Pancreas (tissue), 10 donors: ENCODE results near the gene SURF1. TPM values are rescaled to one million over a fixed set of nuclear protein-coding genes. Genes with fewer than 3 reads are reported as not detected.
A peak's percentile ranks its signal among the peaks of the same experiment; 100 is the strongest.
"Not testable (repeated sequence)": the region's sequence is repeated elsewhere in the genome, so short reads cannot be mapped to it uniquely, and the experiment has no call there.

Experiments used
- ATAC-seq, 4 donors: fragments of 200-7000 bp; cut with Tn5 transposase; one replicate each; pipeline versions ENCODE4 v1.8.0 to v1.9.1; 2020; ENCODE audit warnings: mild to moderate bottlenecking in 4 of 4, moderate library complexity in 4 of 4
- DNase-seq, 6 donors: peaks; one replicate each; pipeline ENCODE4 v3.0.0-alpha.2; 2020
- FAIRE-seq: peaks from 2 replicates; lab custom pipeline; 2012; peaks lifted over from hg19 to GRCh38; lab: Jason Lieb, UNC
- H3K27ac ChIP-seq, 4 donors: fragments of 200-600 bp; sonication (generic); 1 replicate in 3 of 4; 2 replicates in 1 of 4; pipeline versions ENCODE4 v1.5.0 to v1.8.0; 2020
- H3K27me3 ChIP-seq, 4 donors: fragments of 200-600 bp; one replicate each; pipeline ENCODE4 v1.8.0; 2021
- H3K36me3 ChIP-seq, 3 donors: fragments of 200-600 bp; sonication (generic) in 1 of 3; one replicate each; pipeline versions ENCODE4 v1.5.0 to v1.8.0; 2020 to 2021
- H3K4me1 ChIP-seq, 3 donors: fragments of 200-600 bp; one replicate each; pipeline ENCODE4 v1.8.0; 2021
- H3K4me3 ChIP-seq, 4 donors: fragments of 200-600 bp; sonication (generic) in 2 of 4; one replicate each; pipeline versions ENCODE4 v1.5.0 to v1.8.0; 2020 to 2021
- H3K9me3 ChIP-seq, 4 donors: fragments of 200-600 bp; one replicate each; pipeline ENCODE4 v1.8.0; 2021
- CTCF ChIP-seq, 4 donors: fragments of 200-600 bp; sonication (generic) in 3 of 4; IDR thresholded peaks; one replicate each; pipeline versions ENCODE4 v1.5.0 to v1.8.0; 2021; ENCODE audit warnings: antibody characterized with exemption in 4 of 4
- WGBS, 2 donors: extraction: QIAGEN DNeasy Blood & Tissue Kit; methylation state at CpG; one replicate each; pipeline ENCODE4 v1.1.7; 2013; 5-methylcytosine and 5-hydroxymethylcytosine counted together
- intact Hi-C, 3 donors: fragments of 100-400 bp; cut with DNase I; formaldehyde crosslinking; loops; one replicate each; pipeline versions ENCODE4 v1.11.1 to v1.14.2; 2022
- polyA plus RNA-seq, 2 donors: library from polyadenylated mRNA; stranded (reverse); fragments of 200-250 nt; gene quantifications; one replicate each; pipeline ENCODE4 v1.2.3, GENCODE V29; 2013
- total RNA-seq, 6 donors: library from RNA; stranded (reverse); fragmentation: NEBNext Ultra II Directional in 4 of 6; extraction: Animal tissue kit (Norgen Biotek cat#: 25700) in 4 of 6; gene quantifications; one replicate each; pipeline versions ENCODE4 v1.2.1 to v1.2.4, GENCODE V29; 2021 to 2023
- donor health status: healthy with polysubstance abuse.
- donor health status: DM: no; HTN: no; CAD: no; lungs with moderate emphysema.
- donor health status: DM: no; HTN: no; CAD: no.
- donor health status: control.
- donor health status: control.
- donor health status: Bipolar disorder and iron deficiency.
- donor health status: DM: yes; HTN: yes; CAD: no.
- donor health status: DM: no; HTN: no; CAD: no.
- donor health status: DM: no; HTN: no; CAD: no.
- donor health status: DM: yes; HTN: yes; CAD: no.

Gene SURF1
- total and polyA plus RNA-seq, 8 donors = 33.6 to 73.9 (median 39.8) TPM

DNA sequence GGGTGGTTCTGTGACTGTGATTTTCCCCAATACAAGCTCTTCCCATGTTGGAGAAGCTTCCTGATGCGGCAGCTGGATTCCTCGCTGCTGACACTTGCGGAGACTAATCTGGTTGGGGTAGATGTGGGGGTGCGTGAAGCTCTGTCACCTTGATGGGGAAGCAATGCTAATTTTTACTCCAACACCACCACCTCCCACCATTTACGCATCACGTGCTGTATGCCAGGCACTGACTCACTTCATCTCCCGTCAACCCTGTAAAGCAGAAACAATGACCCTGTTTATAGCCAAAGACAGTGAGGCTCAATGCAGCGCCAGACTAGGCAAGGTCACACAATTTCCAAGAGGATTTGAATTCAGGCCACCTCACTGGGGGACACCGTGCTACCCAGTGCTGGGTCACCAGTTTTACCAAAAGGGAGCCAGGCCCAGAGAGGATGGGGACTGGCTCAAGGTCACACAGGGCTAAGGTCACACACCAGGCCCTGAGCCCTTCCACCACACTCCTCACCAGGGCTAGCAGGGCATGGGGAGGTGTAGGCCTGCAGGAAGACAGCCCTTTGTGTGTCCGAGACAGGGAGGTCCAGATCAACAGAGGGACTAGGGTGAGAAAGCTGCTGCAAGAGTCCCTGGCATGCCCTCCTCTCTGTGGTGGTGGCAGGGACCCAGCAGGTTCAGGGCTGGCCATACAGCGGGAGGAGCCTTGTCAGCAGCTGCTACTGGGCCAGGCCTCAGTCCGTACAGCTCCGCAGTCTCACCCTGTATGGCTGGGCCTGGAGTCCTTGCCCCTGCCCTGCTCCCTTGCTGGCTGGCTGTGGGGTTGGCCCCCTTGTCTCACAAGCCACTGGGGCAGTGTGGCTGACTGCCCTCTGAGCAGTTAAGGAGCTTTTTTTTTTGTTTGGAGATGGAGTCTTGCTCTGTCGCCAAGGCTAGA, 23.1 kb upstream of the SURF1 start:
- Histone ChIP-seq H3K4me3 (no peak overlapping the region), H3K36me3 (no peaks in the 10 kb centered on the region), H3K27ac (no peak overlapping the region), H3K4me1 (peaks cover 0 to 7% (median 3%) of the 10 kb centered on the region in 3 donors), H3K27me3 (no peaks in the 10 kb centered on the region), H3K9me3 (no peaks in the 10 kb centered on the region)
- TF ChIP-seq CTCF (IDR thresholded peaks at IDR 0.05) = no peak
- no peak for ATAC-seq
- no peak for FAIRE-seq
- intact Hi-C loops = no loop called here
- peak in 1 of 6 donors; percentile 11 for DNase-seq
- 93 to 94% methylated on average over 13 to 14 of the region's 14 CpGs for WGBS, 2 donors

GRCh38 chr9:133378408-133378962, 22.2 kb upstream of the SURF1 start:
- no peaks in the 10 kb centered on the region for H3K27me3 ChIP-seq
- peaks cover 0 to 16% (median 11%) of the 10 kb centered on the region in 3 donors for H3K4me1 ChIP-seq
- DNase-seq = peak in 1 of 6 donors; percentile 23
- no peak overlapping the region for H3K4me3 ChIP-seq
- TF ChIP-seq CTCF (IDR thresholded peaks at IDR 0.05) = no peak
- WGBS, 2 donors = 68 to 88% methylated on average over 1 of the region's 1 CpG
- no peak for ATAC-seq
- no peak overlapping the region for H3K27ac ChIP-seq
- H3K9me3 ChIP-seq = no peaks in the 10 kb centered on the region
- no peak for FAIRE-seq
- H3K36me3 ChIP-seq = no peaks in the 10 kb centered on the region
- intact Hi-C loops = no loop called here

DNA sequence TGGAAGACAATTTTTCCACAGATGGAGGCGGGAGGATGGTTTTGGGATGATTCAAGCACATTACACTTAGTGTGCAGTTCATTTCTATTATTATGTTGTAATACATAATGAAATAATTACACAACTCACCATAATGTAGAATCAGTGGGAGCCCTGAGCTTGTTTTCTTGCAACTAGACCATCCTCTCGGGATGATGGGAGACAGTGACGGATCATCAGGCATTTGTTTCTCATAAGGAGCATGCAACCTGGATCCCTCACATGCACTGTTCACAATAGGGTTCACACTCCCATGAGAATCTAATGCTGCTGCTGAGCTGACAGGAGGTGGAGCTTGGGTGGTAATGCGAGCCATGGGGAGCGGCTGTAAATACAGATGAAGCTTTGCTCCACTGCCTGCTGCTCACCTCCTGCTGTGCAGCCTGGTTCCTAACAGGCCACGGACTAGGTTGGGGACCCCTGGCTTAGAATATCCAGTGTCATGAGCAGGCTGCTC, 21.5 kb upstream of the SURF1 start:
- no peaks in the 10 kb centered on the region for H3K9me3 ChIP-seq
- no peak for ATAC-seq
- no peak for FAIRE-seq
- H3K4me3 ChIP-seq = no peak overlapping the region
- H3K4me1 ChIP-seq = peaks cover 4 to 23% (median 11%) of the 10 kb centered on the region in 3 donors
- no peak overlapping the region for H3K27ac ChIP-seq
- no peaks in the 10 kb centered on the region for H3K36me3 ChIP-seq
- DNase-seq = peak in 1 of 6 donors; percentile 28
- 61 to 64% methylated on average over 6 of the region's 6 CpGs for WGBS, 2 donors
- no peaks in the 10 kb centered on the region for H3K27me3 ChIP-seq
- no peak for TF ChIP-seq CTCF (IDR thresholded peaks at IDR 0.05)
- intact Hi-C loops = no loop called here

GRCh38 chr9:133377280-133377679, 21.0 kb upstream of the SURF1 start:
- ATAC-seq, FAIRE-seq, H3K27ac ChIP-seq, intact Hi-C loops, H3K27me3 ChIP-seq, H3K9me3 ChIP-seq, H3K36me3 ChIP-seq, H3K4me3 ChIP-seq: not testable (repeated sequence)
- WGBS, 2 donors = 83 to 86% methylated on average over 14 of the region's 14 CpGs
- peaks cover 9 to 28% (median 13%) of the 10 kb centered on the region in 3 donors for H3K4me1 ChIP-seq
- DNase-seq = peak in 1 of 6 donors; percentile 19
